Measurements from ENCODE around the gene PCK1.
A peak's percentile ranks its signal among the peaks of the same experiment; 100 is the strongest.

Gene PCK1

DNA sequence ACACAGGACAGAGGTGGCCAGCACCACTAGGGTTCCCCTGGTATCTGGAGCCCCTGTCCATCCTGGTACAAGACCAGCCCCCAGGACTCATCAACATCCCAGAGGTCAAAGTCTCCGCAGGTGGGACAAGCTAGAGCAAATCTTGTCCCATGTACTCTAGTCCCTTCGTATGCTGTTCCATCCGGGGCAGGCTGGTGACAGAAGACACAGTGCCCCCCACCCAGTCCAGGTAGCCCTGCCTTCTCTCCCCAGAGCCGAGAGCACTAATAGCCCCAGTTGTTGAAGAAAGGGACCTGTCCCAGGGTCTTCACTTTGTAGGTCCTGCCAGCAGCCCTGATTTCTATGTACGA is 21.1 kb downstream of the PCK1 start:
- H2AK5ac ChIP-seq (ENCODE audit: low read length, severe bottlenecking), result no peak overlapping the region
- H3K18ac ChIP-seq (ENCODE audit: low read depth in 1 of 2, low read length in 2 of 2), result no peak overlapping the region
- H3K79me1 ChIP-seq (replicated peaks; ENCODE audit: low read length, poor library complexity, severe bottlenecking), result no peaks in the 10 kb centered on the region
- no peak overlapping the region for H2BK5ac ChIP-seq (ENCODE audit: low read depth, low read length, poor library complexity, severe bottlenecking)
- H3K4me3 ChIP-seq (ENCODE audit: insufficient read depth in 1 of 2, low read depth in 1 of 2, low read length in 2 of 2), result no peak overlapping the region
- H2BK12ac ChIP-seq (ENCODE audit: low read length in 2 of 2), result no peak overlapping the region
- WGBS, result 79% methylated on average over 5 of the region's 5 CpGs
- no peak overlapping the region for H3K9ac ChIP-seq (ENCODE audit: low read length)
- no peak overlapping the region for H3K4me2 ChIP-seq (ENCODE audit: low read length, poor library complexity, severe bottlenecking)
- H3K27me3 ChIP-seq (ENCODE audit: control insufficient read depth in 1 of 2, insufficient read depth in 1 of 2, low read length in 2 of 2), result peaks cover 68 to 97% of the 10 kb centered on the region in 2 experiments
- no peak overlapping the region for H4K8ac ChIP-seq (ENCODE audit: low read length)
- H3K4me1 ChIP-seq (ENCODE audit: control insufficient read depth, insufficient read depth, low read depth, low read length), result peaks cover 6% of the 10 kb centered on the region
- H3K27ac ChIP-seq (ENCODE audit: low read length, poor library complexity, severe bottlenecking), result no peak overlapping the region
- H3K4ac ChIP-seq (ENCODE audit: low read depth in 1 of 2, low read length in 2 of 2), result no peak overlapping the region
- H3K14ac ChIP-seq (ENCODE audit: low read length in 2 of 2), result no peak overlapping the region
- no peak overlapping the region for H2BK15ac ChIP-seq (ENCODE audit: low read depth, poor library complexity, severe bottlenecking)
- no peak overlapping the region for H2AFZ ChIP-seq (ENCODE audit: low read depth, low read length)
- DNase-seq, result no peak
- no peak overlapping the region for H2BK120ac ChIP-seq (ENCODE audit: low read depth, low read length)
- no peak overlapping the region for H3K23ac ChIP-seq (ENCODE audit: low read length in 2 of 2)
- no peak overlapping the region for H4K91ac ChIP-seq (ENCODE audit: low read length)
- no peaks in the 10 kb centered on the region for H3K36me3 ChIP-seq (ENCODE audit: control insufficient read depth in 1 of 2, insufficient read depth in 2 of 2, low read depth in 1 of 2, low read length in 2 of 2)
- H3K9me3 ChIP-seq (ENCODE audit: control insufficient read depth, low read length), result peaks cover 8% of the 10 kb centered on the region

DNA sequence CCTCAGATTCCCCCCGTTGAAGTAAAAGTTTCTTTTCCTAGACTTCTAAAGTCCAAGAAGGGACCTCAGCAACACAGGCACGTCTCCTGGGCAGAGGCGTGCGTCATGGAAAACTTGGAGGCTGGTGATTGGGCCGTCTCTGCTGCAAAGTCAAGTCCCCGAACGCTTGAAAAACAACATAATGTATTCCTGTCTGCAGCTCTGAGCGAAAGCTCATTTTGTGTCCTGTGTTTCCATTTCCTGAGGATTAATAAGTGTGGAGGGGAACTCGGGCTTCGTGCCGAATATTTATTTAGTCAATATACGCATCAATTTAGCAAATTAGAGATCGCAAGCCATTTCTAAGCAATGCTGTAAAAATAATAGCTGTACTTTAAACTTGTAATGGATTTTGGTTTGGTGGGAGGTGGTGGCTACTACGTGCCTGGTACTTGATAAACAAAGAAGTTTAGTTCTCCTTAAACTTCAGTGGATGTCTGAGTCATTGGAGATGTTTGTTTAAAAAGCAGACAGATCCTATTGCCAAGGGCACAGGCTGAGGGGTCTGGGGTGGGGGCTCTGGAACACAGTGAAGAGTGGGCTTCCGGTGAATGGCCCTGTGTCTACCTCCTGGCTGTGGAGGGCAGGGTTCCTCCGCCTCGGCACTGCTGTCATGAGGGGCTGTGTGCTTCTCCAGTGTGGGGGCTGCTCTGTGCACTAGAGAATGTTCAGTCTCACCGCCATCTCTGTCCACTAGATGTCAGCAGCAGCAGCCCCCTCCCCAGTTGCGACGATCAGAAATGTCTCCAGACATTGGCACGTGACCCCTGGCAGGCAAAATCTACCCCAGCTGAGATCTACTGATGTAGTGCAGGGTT is 21.8 kb downstream of the PCK1 start:
- H3K4ac ChIP-seq (ENCODE audit: low read depth in 1 of 2, low read length in 2 of 2), result no peak overlapping the region
- H3K4me2 ChIP-seq (ENCODE audit: low read length, poor library complexity, severe bottlenecking), result no peak overlapping the region
- H2BK12ac ChIP-seq (ENCODE audit: low read length in 2 of 2), result no peak overlapping the region
- H3K4me3 ChIP-seq (ENCODE audit: insufficient read depth in 1 of 2, low read depth in 1 of 2, low read length in 2 of 2), result no peak overlapping the region
- H2BK120ac ChIP-seq (ENCODE audit: low read depth, low read length), result no peak overlapping the region
- no peak overlapping the region for H2AK5ac ChIP-seq (ENCODE audit: low read length, severe bottlenecking)
- no peaks in the 10 kb centered on the region for H3K36me3 ChIP-seq (ENCODE audit: control insufficient read depth in 1 of 2, insufficient read depth in 2 of 2, low read depth in 1 of 2, low read length in 2 of 2)
- no peak overlapping the region for H2BK15ac ChIP-seq (ENCODE audit: low read depth, poor library complexity, severe bottlenecking)
- H3K79me1 ChIP-seq (replicated peaks; ENCODE audit: low read length, poor library complexity, severe bottlenecking), result no peaks in the 10 kb centered on the region
- H3K9ac ChIP-seq (ENCODE audit: low read length), result no peak overlapping the region
- H4K91ac ChIP-seq (ENCODE audit: low read length), result no peak overlapping the region
- H3K18ac ChIP-seq (ENCODE audit: low read depth in 1 of 2, low read length in 2 of 2), result no peak overlapping the region
- 58% methylated on average over 21 of the region's 21 CpGs for WGBS
- peaks cover 65 to 94% of the 10 kb centered on the region in 2 experiments for H3K27me3 ChIP-seq (ENCODE audit: control insufficient read depth in 1 of 2, insufficient read depth in 1 of 2, low read length in 2 of 2)
- peaks cover 15% of the 10 kb centered on the region for H3K9me3 ChIP-seq (ENCODE audit: control insufficient read depth, low read length)
- DNase-seq, result no peak
- H2BK5ac ChIP-seq (ENCODE audit: low read depth, low read length, poor library complexity, severe bottlenecking), result no peak overlapping the region
- no peak overlapping the region for H3K23ac ChIP-seq (ENCODE audit: low read length in 2 of 2)
- no peak overlapping the region for H4K8ac ChIP-seq (ENCODE audit: low read length)
- H3K14ac ChIP-seq (ENCODE audit: low read length in 2 of 2), result no peak overlapping the region
- H2AFZ ChIP-seq (ENCODE audit: low read depth, low read length), result no peak overlapping the region
- H3K27ac ChIP-seq (ENCODE audit: low read length, poor library complexity, severe bottlenecking), result no peak overlapping the region
- peaks cover 6% of the 10 kb centered on the region for H3K4me1 ChIP-seq (ENCODE audit: control insufficient read depth, insufficient read depth, low read depth, low read length)

DNA sequence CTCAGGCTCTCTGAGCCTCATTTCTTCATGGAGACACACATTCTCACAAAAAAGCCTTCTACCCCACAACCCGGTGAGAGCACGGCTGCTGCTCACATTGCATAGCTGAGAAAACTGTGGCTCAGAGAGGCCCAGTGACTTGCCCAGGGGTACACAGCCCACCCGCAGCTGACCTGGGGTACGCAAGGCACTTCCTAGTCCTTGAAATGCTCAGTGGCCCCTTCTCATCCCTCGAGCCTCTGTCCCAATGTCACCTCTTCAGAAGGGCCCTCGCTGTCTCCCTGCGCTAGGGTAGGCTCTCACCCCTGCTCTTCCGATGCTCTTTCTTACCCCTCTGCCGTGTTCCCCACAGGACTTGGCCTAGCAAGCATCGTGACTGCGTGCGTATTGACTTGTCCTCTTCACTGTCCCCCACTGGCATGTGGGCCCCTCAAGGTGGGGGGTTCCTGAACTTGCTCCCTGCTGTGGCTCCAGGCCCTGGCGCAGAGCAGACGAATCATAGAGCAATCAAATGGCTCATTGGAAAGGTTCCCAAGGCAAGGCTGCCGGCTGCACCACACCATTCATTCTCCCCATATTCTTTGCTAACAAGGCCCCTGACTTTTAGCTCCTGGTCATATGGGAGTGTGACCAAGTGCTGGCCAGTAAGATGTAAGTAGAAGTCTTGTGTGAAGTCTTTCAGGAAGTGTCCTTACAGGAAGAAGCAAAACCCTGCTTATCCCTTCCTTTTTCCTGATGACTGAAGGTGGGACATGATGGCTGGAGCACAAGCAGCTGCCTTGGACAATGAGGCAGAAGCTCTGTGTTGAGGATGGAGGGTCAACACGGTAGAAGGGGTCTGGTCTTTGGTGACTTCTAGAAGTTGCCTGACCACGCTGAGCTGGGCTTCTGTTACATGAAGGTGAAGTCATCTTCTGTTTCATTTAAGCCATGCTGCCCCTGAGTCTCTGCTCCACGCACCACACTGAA is 22.7 kb downstream of the PCK1 start:
- no peak overlapping the region for H2AK5ac ChIP-seq (ENCODE audit: low read length, severe bottlenecking)
- H3K4me3 ChIP-seq (ENCODE audit: insufficient read depth in 1 of 2, low read depth in 1 of 2, low read length in 2 of 2), result no peak overlapping the region
- no peak overlapping the region for H4K8ac ChIP-seq (ENCODE audit: low read length)
- H2BK12ac ChIP-seq (ENCODE audit: low read length in 2 of 2), result no peak overlapping the region
- peaks cover 57 to 86% of the 10 kb centered on the region in 2 experiments for H3K27me3 ChIP-seq (ENCODE audit: control insufficient read depth in 1 of 2, insufficient read depth in 1 of 2, low read length in 2 of 2)
- 79% methylated on average over 17 of the region's 18 CpGs for WGBS
- no peak overlapping the region for H2BK120ac ChIP-seq (ENCODE audit: low read depth, low read length)
- no peak overlapping the region for H3K4ac ChIP-seq (ENCODE audit: low read depth in 1 of 2, low read length in 2 of 2)
- H3K9ac ChIP-seq (ENCODE audit: low read length), result no peak overlapping the region
- H3K79me1 ChIP-seq (replicated peaks; ENCODE audit: low read length, poor library complexity, severe bottlenecking), result no peaks in the 10 kb centered on the region
- H3K4me1 ChIP-seq (ENCODE audit: control insufficient read depth, insufficient read depth, low read depth, low read length), result peaks cover 6% of the 10 kb centered on the region
- H4K91ac ChIP-seq (ENCODE audit: low read length), result peak overlapping the region; percentile 10
- no peak overlapping the region for H3K27ac ChIP-seq (ENCODE audit: low read length, poor library complexity, severe bottlenecking)
- H3K4me2 ChIP-seq (ENCODE audit: low read length, poor library complexity, severe bottlenecking), result no peak overlapping the region
- H3K23ac ChIP-seq (ENCODE audit: low read length in 2 of 2), result peak overlapping the region in 1 of 2 experiments; percentile 7
- no peak overlapping the region for H2BK15ac ChIP-seq (ENCODE audit: low read depth, poor library complexity, severe bottlenecking)
- no peak overlapping the region for H2AFZ ChIP-seq (ENCODE audit: low read depth, low read length)
- no peak overlapping the region for H3K18ac ChIP-seq (ENCODE audit: low read depth in 1 of 2, low read length in 2 of 2)
- H2BK5ac ChIP-seq (ENCODE audit: low read depth, low read length, poor library complexity, severe bottlenecking), result no peak overlapping the region
- H3K14ac ChIP-seq (ENCODE audit: low read length in 2 of 2), result no peak overlapping the region
- no peak for DNase-seq
- H3K36me3 ChIP-seq (ENCODE audit: control insufficient read depth in 1 of 2, insufficient read depth in 2 of 2, low read depth in 1 of 2, low read length in 2 of 2), result no peaks in the 10 kb centered on the region
- peaks cover 19% of the 10 kb centered on the region for H3K9me3 ChIP-seq (ENCODE audit: control insufficient read depth, low read length)

Data from mesenchymal stem cell (in vitro differentiated cells and primary cell).